AG09319 (cell line): ENCODE results near the gene SPRR3.

Source experiments
- DNase-seq: peaks from one replicate; pipeline ENCODE4 v3.0.0-alpha.2; 2010; ENCODE audit warnings: low read depth; ENCODE audit errors: extremely low read depth
- CTCF ChIP-seq: IDR thresholded peaks from 2 replicates; pipeline ENCODE4 v1.5.1; 2011; ENCODE audit warnings: low read depth, mild to moderate bottlenecking, inconsistent platforms, low read length, moderate library complexity

Gene SPRR3

GRCh38 chr1:152961226-152961891, 40.2 kb upstream of the SPRR3 start:
- no peak for DNase-seq
- TF ChIP-seq CTCF: no peak

GRCh38 chr1:152962876-152963415, 38.6 kb upstream of the SPRR3 start:
- DNase-seq: no peak
- no peak for TF ChIP-seq CTCF

GRCh38 chr1:152964536-152964935, 37.0 kb upstream of the SPRR3 start:
- no peak for TF ChIP-seq CTCF
- DNase-seq: no peak

- no peak for TF ChIP-seq CTCF
- DNase-seq: no peak
These were observed 35.7 kb upstream of the SPRR3 start for GRCh38 chr1:152965853-152966252.

- DNase-seq: no peak
- no peak for TF ChIP-seq CTCF
These were observed 34.3 kb upstream of the SPRR3 start for GRCh38 chr1:152967201-152967600.

GRCh38 chr1:152968248-152968647, 33.3 kb upstream of the SPRR3 start:
- no peak for TF ChIP-seq CTCF
- DNase-seq: no peak

- DNase-seq: no peak
- no peak for TF ChIP-seq CTCF
These were observed 32.5 kb upstream of the SPRR3 start for GRCh38 chr1:152969036-152969435.
